HG03108 (cell line): ENCODE data around the gene LIX1L.

Source experiments
- ATAC-seq: cut with Tn5 transposase; IDR thresholded peaks from one replicate; pipeline ENCODE4 v1.9.1; 2021; ENCODE audit warnings: moderate library complexity; ENCODE audit not compliant: unreplicated experiment

LIX1L gene

GRCh38 chr1:145963265-145964019 lies 5.6 kb upstream of the LIX1L start:
- ATAC-seq: no peak

- no peak for ATAC-seq
These were observed 4.6 kb upstream of the LIX1L start for GRCh38 chr1:145962157-145963102.

GRCh38 chr1:145961425-145962156 lies 3.8 kb upstream of the LIX1L start:
- ATAC-seq: no peak

- no peak for ATAC-seq
These were observed 3.2 kb upstream of the LIX1L start for GRCh38 chr1:145961109-145961424.

GRCh38 chr1:145960468-145961108 lies 2.8 kb upstream of the LIX1L start:
- no peak for ATAC-seq

GRCh38 chr1:145959957-145960467 lies 2.2 kb upstream of the LIX1L start:
- no peak for ATAC-seq

GRCh38 chr1:145959333-145959732 lies 1.5 kb upstream of the LIX1L start:
- ATAC-seq: no peak

- no peak for ATAC-seq
These were observed 917 bp upstream of the LIX1L start for GRCh38 chr1:145958734-145959133.

GRCh38 chr1:145956781-145957442 lies 905 bp downstream of the LIX1L start:
- ATAC-seq: no peak

- ATAC-seq: no peak
These were observed 1.5 kb downstream of the LIX1L start for GRCh38 chr1:145956361-145956760.

- ATAC-seq: no peak
These were observed 2.4 kb downstream of the LIX1L start for GRCh38 chr1:145955436-145955835.

GRCh38 chr1:145953861-145954260 lies 4.0 kb downstream of the LIX1L start:
- no peak for ATAC-seq

GRCh38 chr1:145952903-145953302 lies 4.9 kb downstream of the LIX1L start:
- ATAC-seq: no peak

GRCh38 chr1:145951526-145951925 lies 6.3 kb downstream of the LIX1L start:
- no peak for ATAC-seq

GRCh38 chr1:145949219-145949618 lies 8.6 kb downstream of the LIX1L start:
- ATAC-seq: no peak

- ATAC-seq: no peak
These were observed 10.3 kb downstream of the LIX1L start for GRCh38 chr1:145947551-145947950.

GRCh38 chr1:145946477-145946986 lies 11.3 kb downstream of the LIX1L start:
- no peak for ATAC-seq

GRCh38 chr1:145944532-145944931 lies 13.3 kb downstream of the LIX1L start:
- no peak for ATAC-seq

- no peak for ATAC-seq
These were observed 14.9 kb downstream of the LIX1L start for GRCh38 chr1:145942871-145943270.

- ATAC-seq: no peak
These were observed 15.4 kb downstream of the LIX1L start for GRCh38 chr1:145942405-145942804.
